Vagina (tissue), 2 donors: Measurements from ENCODE around the gene CLK2.

Source experiments
- CTCF ChIP-seq, 3 experiments: fragments of 450-650 bp in 2 of 3; fragments of 200-600 bp in 1 of 3; sonication (generic) in 1 of 3; IDR thresholded peaks; one replicate each; pipeline ENCODE4 v1.5.1; 2017 to 2019; ENCODE audit warnings: antibody characterized with exemption in 3 of 3, mild to moderate bottlenecking in 2 of 3, moderate library complexity in 2 of 3
- POLR2A ChIP-seq, 2 donors: fragments of 450-650 bp; IDR thresholded peaks; one replicate each; pipeline ENCODE4 v1.6.1; 2017; ENCODE audit warnings: antibody characterized with exemption in 2 of 2, mild to moderate bottlenecking in 2 of 2, moderate library complexity in 2 of 2
- POLR2AphosphoS5 ChIP-seq, 2 donors: sonication (generic); formaldehyde crosslinking; IDR thresholded peaks; one replicate each; pipeline ENCODE4 v1.9.0; 2017; ENCODE audit warnings: antibody characterized with exemption in 2 of 2, mild to moderate bottlenecking in 2 of 2, low read depth in 1 of 2; ENCODE audit not compliant: insufficient read depth in 1 of 2

GRCh38 chr1:155278689-155279160 is 5.4 kb upstream of the CLK2 start:
- TF ChIP-seq POLR2A (IDR thresholded peaks at IDR 0.05) (no peak), CTCF (IDR thresholded peaks at IDR 0.05) (no peak), POLR2AphosphoS5 (IDR thresholded peaks at IDR 0.05; ENCODE audit: insufficient read depth in 1 of 2, low read depth in 1 of 2) (no peak)
